GM23248 (cell line): ENCODE results near the gene PLAAT3.

Experiments
- EZH2 ChIP-seq: fragments of 200-600 bp; sonication (generic); IDR thresholded peaks from 2 replicates; pipeline ENCODE4 v1.6.1; 2018; ENCODE audit warnings: antibody characterized with exemption, mild to moderate bottlenecking; ENCODE audit not compliant: insufficient read depth, poor library complexity, severe bottlenecking
- EZH2phosphoT487 ChIP-seq: fragments of 200-600 bp; sonication (generic); IDR thresholded peaks from 2 replicates; pipeline ENCODE4 v1.6.1; 2018; ENCODE audit warnings: antibody characterized with exemption, moderate library complexity, mild to moderate bottlenecking, low read depth; ENCODE audit not compliant: insufficient read depth

- TF ChIP-seq EZH2: no peak
- no peak for TF ChIP-seq EZH2phosphoT487
Measured at GRCh38 chr11:63567044-63567840, 47.0 kb downstream of the PLAAT3 start.
